IPS-18c (cell line): ENCODE measurements around the gene NEMP2.

ENCODE experiments used
- H3K4me3 ChIP-seq: 2 replicates; pipeline ENCODE4 v1.7.0; 2013; ENCODE audit warnings: low read depth, mild to moderate bottlenecking, low read length, moderate library complexity; ENCODE audit not compliant: insufficient read depth
- H3K9me3 ChIP-seq: one replicate; pipeline ENCODE4 v1.6.1; 2013; ENCODE audit warnings: mild to moderate bottlenecking, low read length, moderate library complexity; ENCODE audit not compliant: control insufficient read depth, insufficient read depth

Gene NEMP2

GRCh38 chr2:190534310-190535120 lies at the start of gene NEMP2:
TSS of gene NEMP2 (minus strand) at chr2:190534722. CDS start at chr2:190534655, 67 bp downstream.
- Histone ChIP-seq H3K4me3 (peak within 1 kb of the TSS; percentile 77), H3K9me3 (peaks cover 3% of the 10 kb centered on the region)

GRCh38 chr2:190583507-190584337 lies 49.2 kb upstream of the NEMP2 start:
- Histone ChIP-seq H3K4me3 (no peak overlapping the region), H3K9me3 (no peaks in the 10 kb centered on the region)

GRCh38 chr2:190582736-190583506 lies 48.4 kb upstream of the NEMP2 start:
- Histone ChIP-seq H3K4me3 (no peak overlapping the region), H3K9me3 (no peaks in the 10 kb centered on the region)

GRCh38 chr2:190582019-190582418 lies 47.5 kb upstream of the NEMP2 start:
- Histone ChIP-seq H3K9me3 (no peaks in the 10 kb centered on the region), H3K4me3 (no peak overlapping the region)

GRCh38 chr2:190579915-190580846 lies 45.7 kb upstream of the NEMP2 start:
- H3K4me3 ChIP-seq = no peak overlapping the region
- no peaks in the 10 kb centered on the region for H3K9me3 ChIP-seq

GRCh38 chr2:190579058-190579410 lies 44.5 kb upstream of the NEMP2 start:
- Histone ChIP-seq H3K4me3 (no peak overlapping the region), H3K9me3 (no peaks in the 10 kb centered on the region)

GRCh38 chr2:190578158-190579057 lies 43.9 kb upstream of the NEMP2 start:
- Histone ChIP-seq H3K4me3 (no peak overlapping the region), H3K9me3 (no peaks in the 10 kb centered on the region)

GRCh38 chr2:190576573-190576972 lies 42.1 kb upstream of the NEMP2 start:
- no peak overlapping the region for H3K4me3 ChIP-seq
- no peaks in the 10 kb centered on the region for H3K9me3 ChIP-seq

GRCh38 chr2:190575263-190575662 lies 40.7 kb upstream of the NEMP2 start:
- no peaks in the 10 kb centered on the region for H3K9me3 ChIP-seq
- no peak overlapping the region for H3K4me3 ChIP-seq

DNA sequence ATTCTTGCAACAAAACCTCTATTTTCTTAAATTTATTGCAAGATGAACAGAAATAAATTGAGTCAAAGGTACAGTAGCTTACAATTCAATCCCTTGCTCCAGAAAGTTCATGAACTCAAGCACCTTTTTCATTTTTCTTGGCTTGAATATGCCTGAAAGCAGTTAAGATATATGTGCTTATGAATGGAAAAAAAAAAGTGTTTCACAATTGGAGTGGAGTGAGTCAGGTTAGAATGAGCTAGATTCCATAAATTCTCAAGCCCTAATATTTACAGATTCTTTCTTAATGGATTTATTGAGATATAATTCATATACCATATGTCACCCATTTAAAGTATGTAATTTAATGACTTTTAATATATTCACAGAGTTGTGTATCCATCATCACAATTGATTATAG lies 39.6 kb upstream of the NEMP2 start:
- Histone ChIP-seq H3K4me3 (no peak overlapping the region), H3K9me3 (no peaks in the 10 kb centered on the region)

DNA sequence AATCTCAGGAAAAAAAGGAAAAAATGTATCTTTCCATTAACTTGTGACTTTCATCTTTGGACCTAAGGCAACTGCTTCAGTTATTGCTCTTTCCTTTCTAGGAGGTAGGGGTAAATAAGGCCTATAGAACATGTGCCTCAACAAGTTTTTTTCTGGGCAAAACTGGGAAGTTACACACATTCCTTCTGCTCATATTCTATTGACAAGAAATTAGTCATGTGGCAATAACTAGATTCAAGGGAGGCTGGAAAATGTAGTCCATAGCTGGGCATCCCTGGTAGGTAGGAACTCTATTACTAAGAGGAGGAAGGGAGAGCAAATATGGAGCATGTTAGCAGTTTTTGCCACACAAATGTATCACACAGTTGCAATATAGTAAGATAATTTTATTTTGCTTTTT lies 37.7 kb upstream of the NEMP2 start:
- no peaks in the 10 kb centered on the region for H3K9me3 ChIP-seq

GRCh38 chr2:190571686-190572085 lies 37.2 kb upstream of the NEMP2 start:
- no peak overlapping the region for H3K4me3 ChIP-seq
- no peaks in the 10 kb centered on the region for H3K9me3 ChIP-seq

More for the DNA sequence above, 37.7 kb upstream of the NEMP2 start:
- H3K4me3 ChIP-seq = no peak overlapping the region

DNA sequence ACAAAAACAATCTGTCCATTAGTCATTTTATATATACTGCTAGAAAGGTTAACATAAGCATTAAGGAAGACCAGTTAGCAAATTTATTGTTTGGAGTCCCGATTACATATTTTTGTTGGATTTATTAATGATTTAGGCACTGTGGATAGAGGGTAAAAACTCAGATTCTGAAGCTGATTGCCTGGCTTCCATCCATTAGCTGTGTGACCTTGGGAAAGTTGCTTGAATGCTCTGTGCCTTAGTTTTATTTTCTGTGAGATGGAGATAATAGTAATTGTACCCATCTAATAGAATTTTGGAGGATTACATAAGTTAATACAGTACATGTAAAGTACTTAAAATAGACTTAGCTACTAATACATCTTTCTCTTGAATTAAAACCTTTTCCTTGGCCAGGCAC lies 36.3 kb upstream of the NEMP2 start:
- Histone ChIP-seq H3K4me3 (no peak overlapping the region), H3K9me3 (no peaks in the 10 kb centered on the region)

GRCh38 chr2:190569994-190570755 lies 35.7 kb upstream of the NEMP2 start:
- H3K9me3 ChIP-seq = no peaks in the 10 kb centered on the region

DNA sequence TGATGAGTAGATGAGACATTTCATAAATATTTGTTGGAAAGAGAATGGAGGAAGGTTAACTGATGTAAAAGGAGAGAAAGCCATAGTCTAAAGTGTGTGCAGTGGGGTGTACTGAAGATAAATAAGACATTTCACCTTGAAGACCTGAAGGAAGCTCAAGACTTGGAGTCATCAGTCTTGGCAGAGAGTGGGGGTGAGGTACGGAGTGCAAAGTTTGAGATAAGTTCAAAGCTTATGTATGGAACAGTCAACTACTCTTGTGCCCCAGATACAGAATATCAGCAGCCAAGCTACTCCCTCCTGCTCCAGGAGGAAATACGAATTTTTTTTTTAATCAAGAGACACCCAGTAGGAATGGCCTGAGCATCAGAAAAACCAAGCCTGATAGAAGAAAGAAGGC lies 30.3 kb upstream of the NEMP2 start:
- no peak overlapping the region for H3K4me3 ChIP-seq
- H3K9me3 ChIP-seq = no peaks in the 10 kb centered on the region

More at GRCh38 chr2:190569994-190570755, 35.7 kb upstream of the NEMP2 start:
- H3K4me3 ChIP-seq = no peak overlapping the region
